ENCODE measurements around the gene SNAP25.

SNAP25 gene

GRCh38 chr20:10250902-10251301, 32.3 kb downstream of the SNAP25 start:
- Histone ChIP-seq H3K9me2 (replicated peaks; ENCODE audit: insufficient read depth, low read length) (no peaks in the 10 kb centered on the region), H3K4me1 (ENCODE audit: low read length) (no peaks in the 10 kb centered on the region), H3K4me2 (ENCODE audit: low read depth, low read length) (no peak overlapping the region), H3K79me2 (ENCODE audit: low read length) (no peaks in the 10 kb centered on the region), H3K27ac (ENCODE audit: low read length) (no peak overlapping the region), H2AFZ (ENCODE audit: low read length) (no peak overlapping the region), H3K27me3 (replicated peaks; ENCODE audit: insufficient read depth, low read length) (no peaks in the 10 kb centered on the region), H4K20me1 (ENCODE audit: insufficient read depth, low read length) (no peaks in the 10 kb centered on the region), H3K9ac (ENCODE audit: low read length) (no peak overlapping the region), H3K36me3 (replicated peaks; ENCODE audit: insufficient read depth, low read length) (no peaks in the 10 kb centered on the region), H3F3A (ENCODE audit: insufficient read depth, low read length) (no peaks in the 10 kb centered on the region), H3K9me3 (replicated peaks; ENCODE audit: insufficient read depth, low read length) (no peaks in the 10 kb centered on the region), H3K4me3 (ENCODE audit: low read length) (no peak overlapping the region)
- DNase-seq = no peak
- no peak for TF ChIP-seq CTCF (IDR thresholded peaks at IDR 0.05; ENCODE audit: low read length)
- no peak for TF ChIP-seq EZH2 (optimal IDR thresholded peaks at IDR 0.05; ENCODE audit: low read depth, low read length)
- TF ChIP-seq EZH2phosphoT487 (IDR thresholded peaks at IDR 0.05; ENCODE audit: low read length) = no peak

- DNase-seq = no peak
- TF ChIP-seq CTCF (IDR thresholded peaks at IDR 0.05; ENCODE audit: low read length) (no peak), EZH2phosphoT487 (IDR thresholded peaks at IDR 0.05; ENCODE audit: low read length) (no peak), EZH2 (optimal IDR thresholded peaks at IDR 0.05; ENCODE audit: low read depth, low read length) (no peak)
- Histone ChIP-seq H3K27ac (ENCODE audit: low read length) (no peak overlapping the region), H3K9me2 (replicated peaks; ENCODE audit: insufficient read depth, low read length) (no peaks in the 10 kb centered on the region), H3K4me3 (ENCODE audit: low read length) (no peak overlapping the region), H3K4me2 (ENCODE audit: low read depth, low read length) (no peak overlapping the region), H3K4me1 (ENCODE audit: low read length) (no peaks in the 10 kb centered on the region), H3K79me2 (ENCODE audit: low read length) (no peaks in the 10 kb centered on the region), H4K20me1 (ENCODE audit: insufficient read depth, low read length) (no peaks in the 10 kb centered on the region), H3K9ac (ENCODE audit: low read length) (no peak overlapping the region), H3K36me3 (replicated peaks; ENCODE audit: insufficient read depth, low read length) (no peaks in the 10 kb centered on the region), H3K9me3 (replicated peaks; ENCODE audit: insufficient read depth, low read length) (no peaks in the 10 kb centered on the region), H3F3A (ENCODE audit: insufficient read depth, low read length) (no peaks in the 10 kb centered on the region), H2AFZ (ENCODE audit: low read length) (no peak overlapping the region), H3K27me3 (replicated peaks; ENCODE audit: insufficient read depth, low read length) (no peaks in the 10 kb centered on the region)
Measured at GRCh38 chr20:10253780-10254179, 35.1 kb downstream of the SNAP25 start.

- Histone ChIP-seq H3K4me1 (ENCODE audit: low read length) (no peaks in the 10 kb centered on the region), H3K27ac (ENCODE audit: low read length) (no peak overlapping the region), H4K20me1 (ENCODE audit: insufficient read depth, low read length) (no peaks in the 10 kb centered on the region), H3K4me2 (ENCODE audit: low read depth, low read length) (no peak overlapping the region), H2AFZ (ENCODE audit: low read length) (no peak overlapping the region), H3K36me3 (replicated peaks; ENCODE audit: insufficient read depth, low read length) (no peaks in the 10 kb centered on the region), H3K79me2 (ENCODE audit: low read length) (no peaks in the 10 kb centered on the region), H3K9me3 (replicated peaks; ENCODE audit: insufficient read depth, low read length) (no peaks in the 10 kb centered on the region), H3K9me2 (replicated peaks; ENCODE audit: insufficient read depth, low read length) (no peaks in the 10 kb centered on the region), H3K4me3 (ENCODE audit: low read length) (no peak overlapping the region), H3K9ac (ENCODE audit: low read length) (no peak overlapping the region), H3F3A (ENCODE audit: insufficient read depth, low read length) (no peaks in the 10 kb centered on the region), H3K27me3 (replicated peaks; ENCODE audit: insufficient read depth, low read length) (no peaks in the 10 kb centered on the region)
- no peak for DNase-seq
- TF ChIP-seq EZH2phosphoT487 (IDR thresholded peaks at IDR 0.05; ENCODE audit: low read length) (no peak), EZH2 (optimal IDR thresholded peaks at IDR 0.05; ENCODE audit: low read depth, low read length) (no peak), CTCF (IDR thresholded peaks at IDR 0.05; ENCODE audit: low read length) (no peak)
Measured at GRCh38 chr20:10255846-10256245, 37.2 kb downstream of the SNAP25 start.
